ENCODE measurements around the gene CHTOP. TPM values are rescaled to one million over a fixed set of nuclear protein-coding genes. Genes with fewer than 3 reads are reported as not detected.

The CHTOP gene
- total and polyA plus RNA-seq, 2 of the 13 experiments (the other 11 are each of a cell fraction or from before 2014, with no cell fraction given) = 38.0 to 51.9 TPM

DNA sequence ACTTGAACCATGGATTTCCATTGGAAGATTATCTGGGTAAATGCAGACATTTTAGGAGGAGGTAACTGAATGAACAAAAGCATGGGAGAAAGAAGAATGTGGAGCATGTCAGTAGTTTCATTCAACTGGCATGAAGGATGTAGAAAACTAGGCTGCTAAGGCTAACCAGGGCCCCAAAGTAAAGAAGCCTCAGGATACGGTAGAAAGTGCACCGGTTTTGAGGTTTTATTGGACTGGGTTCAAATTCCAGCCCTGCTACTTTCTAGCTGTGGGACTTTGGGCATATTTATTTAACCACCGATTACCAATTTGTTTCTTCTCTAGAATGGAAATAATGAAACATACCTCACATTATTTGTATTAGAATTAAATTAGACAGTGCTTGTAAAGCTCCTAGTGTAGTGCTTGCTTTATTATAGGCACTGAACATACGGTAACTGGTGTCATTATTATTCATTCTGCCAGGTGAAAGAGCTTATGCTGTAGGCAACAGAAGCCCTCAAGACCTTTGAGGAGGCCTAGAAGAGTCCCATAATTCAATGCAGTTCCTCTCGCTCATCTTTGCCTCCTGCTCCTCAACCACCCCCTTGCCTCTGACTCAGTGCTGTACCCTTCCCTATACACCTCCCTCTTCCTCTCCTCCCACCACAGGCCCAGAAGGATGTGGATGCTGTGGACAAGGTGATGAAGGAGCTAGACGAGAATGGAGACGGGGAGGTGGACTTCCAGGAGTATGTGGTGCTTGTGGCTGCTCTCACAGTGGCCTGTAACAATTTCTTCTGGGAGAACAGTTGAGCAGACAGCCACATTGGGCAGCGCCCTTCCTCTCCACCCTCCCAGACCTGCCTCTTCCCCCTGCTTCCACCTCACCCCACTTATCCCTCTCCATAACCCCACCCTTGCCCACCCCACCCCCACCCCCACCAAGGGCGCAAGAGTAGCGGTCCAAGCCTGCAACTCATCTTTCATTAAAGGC, 2.5 kb upstream of the CHTOP start (continued):
- TF ChIP-seq, protein P1, sequence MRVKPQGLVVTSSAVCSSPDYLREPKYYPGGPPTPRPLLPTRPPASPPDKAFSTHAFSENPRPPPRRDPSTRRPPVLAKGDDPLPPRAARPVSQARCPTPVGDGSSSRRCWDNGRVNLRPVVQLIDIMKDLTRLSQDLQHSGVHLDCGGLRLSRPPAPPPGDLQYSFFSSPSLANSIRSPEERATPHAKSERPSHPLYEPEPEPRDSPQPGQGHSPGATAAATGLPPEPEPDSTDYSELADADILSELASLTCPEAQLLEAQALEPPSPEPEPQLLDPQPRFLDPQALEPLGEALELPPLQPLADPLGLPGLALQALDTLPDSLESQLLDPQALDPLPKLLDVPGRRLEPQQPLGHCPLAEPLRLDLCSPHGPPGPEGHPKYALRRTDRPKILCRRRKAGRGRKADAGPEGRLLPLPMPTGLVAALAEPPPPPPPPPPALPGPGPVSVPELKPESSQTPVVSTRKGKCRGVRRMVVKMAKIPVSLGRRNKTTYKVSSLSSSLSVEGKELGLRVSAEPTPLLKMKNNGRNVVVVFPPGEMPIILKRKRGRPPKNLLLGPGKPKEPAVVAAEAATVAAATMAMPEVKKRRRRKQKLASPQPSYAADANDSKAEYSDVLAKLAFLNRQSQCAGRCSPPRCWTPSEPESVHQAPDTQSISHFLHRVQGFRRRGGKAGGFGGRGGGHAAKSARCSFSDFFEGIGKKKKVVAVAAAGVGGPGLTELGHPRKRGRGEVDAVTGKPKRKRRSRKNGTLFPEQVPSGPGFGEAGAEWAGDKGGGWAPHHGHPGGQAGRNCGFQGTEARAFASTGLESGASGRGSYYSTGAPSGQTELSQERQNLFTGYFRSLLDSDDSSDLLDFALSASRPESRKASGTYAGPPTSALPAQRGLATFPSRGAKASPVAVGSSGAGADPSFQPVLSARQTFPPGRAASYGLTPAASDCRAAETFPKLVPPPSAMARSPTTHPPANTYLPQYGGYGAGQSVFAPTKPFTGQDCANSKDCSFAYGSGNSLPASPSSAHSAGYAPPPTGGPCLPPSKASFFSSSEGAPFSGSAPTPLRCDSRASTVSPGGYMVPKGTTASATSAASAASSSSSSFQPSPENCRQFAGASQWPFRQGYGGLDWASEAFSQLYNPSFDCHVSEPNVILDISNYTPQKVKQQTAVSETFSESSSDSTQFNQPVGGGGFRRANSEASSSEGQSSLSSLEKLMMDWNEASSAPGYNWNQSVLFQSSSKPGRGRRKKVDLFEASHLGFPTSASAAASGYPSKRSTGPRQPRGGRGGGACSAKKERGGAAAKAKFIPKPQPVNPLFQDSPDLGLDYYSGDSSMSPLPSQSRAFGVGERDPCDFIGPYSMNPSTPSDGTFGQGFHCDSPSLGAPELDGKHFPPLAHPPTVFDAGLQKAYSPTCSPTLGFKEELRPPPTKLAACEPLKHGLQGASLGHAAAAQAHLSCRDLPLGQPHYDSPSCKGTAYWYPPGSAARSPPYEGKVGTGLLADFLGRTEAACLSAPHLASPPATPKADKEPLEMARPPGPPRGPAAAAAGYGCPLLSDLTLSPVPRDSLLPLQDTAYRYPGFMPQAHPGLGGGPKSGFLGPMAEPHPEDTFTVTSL (CRISPR knock-in tag; IDR thresholded peaks at IDR 0.05; ENCODE audit: borderline replicate concordance) = peak; percentile 28; the same call in 1 of the 2 replicates
- TF ChIP-seq PHB2 (IDR thresholded peaks at IDR 0.05; ENCODE audit: partially characterized antibody) = no peak
- TF ChIP-seq XRCC5 (optimal IDR thresholded peaks at IDR 0.05; ENCODE audit: low read length) = no peak
- TF ChIP-seq ASH2L (IDR thresholded peaks at IDR 0.05; ENCODE audit: insufficient read length, low read depth, low read length) = peak; percentile 79
- 0 out of 2 replicates have a peak, but pooled peaks have one; percentile 20 for TF ChIP-seq NFIC (IDR thresholded peaks at IDR 0.05; ENCODE audit: low read length)
- no peak for TF ChIP-seq ZNF263 (CRISPR knock-in tag; IDR thresholded peaks at IDR 0.05)
- TF ChIP-seq, protein P2, sequence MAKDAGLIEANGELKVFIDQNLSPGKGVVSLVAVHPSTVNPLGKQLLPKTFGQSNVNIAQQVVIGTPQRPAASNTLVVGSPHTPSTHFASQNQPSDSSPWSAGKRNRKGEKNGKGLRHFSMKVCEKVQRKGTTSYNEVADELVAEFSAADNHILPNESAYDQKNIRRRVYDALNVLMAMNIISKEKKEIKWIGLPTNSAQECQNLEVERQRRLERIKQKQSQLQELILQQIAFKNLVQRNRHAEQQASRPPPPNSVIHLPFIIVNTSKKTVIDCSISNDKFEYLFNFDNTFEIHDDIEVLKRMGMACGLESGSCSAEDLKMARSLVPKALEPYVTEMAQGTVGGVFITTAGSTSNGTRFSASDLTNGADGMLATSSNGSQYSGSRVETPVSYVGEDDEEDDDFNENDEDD (CRISPR knock-in tag; IDR thresholded peaks at IDR 0.05; ENCODE audit: borderline replicate concordance) = no peak
- peak; percentile 49 for TF ChIP-seq SAP130 (CRISPR knock-in tag; IDR thresholded peaks at IDR 0.05; ENCODE audit: low read depth)
- TF ChIP-seq HNF4G (IDR thresholded peaks at IDR 0.05; ENCODE audit: borderline replicate concordance, low read depth, low read length) = peak; percentile 82
- TF ChIP-seq HNF4G (CRISPR knock-in tag; IDR thresholded peaks at IDR 0.05; ENCODE audit: borderline replicate concordance, low read depth) = no peak
- no peak for TF ChIP-seq ZNF317 (CRISPR knock-in tag; IDR thresholded peaks at IDR 0.05)
- TF ChIP-seq, protein P3, sequence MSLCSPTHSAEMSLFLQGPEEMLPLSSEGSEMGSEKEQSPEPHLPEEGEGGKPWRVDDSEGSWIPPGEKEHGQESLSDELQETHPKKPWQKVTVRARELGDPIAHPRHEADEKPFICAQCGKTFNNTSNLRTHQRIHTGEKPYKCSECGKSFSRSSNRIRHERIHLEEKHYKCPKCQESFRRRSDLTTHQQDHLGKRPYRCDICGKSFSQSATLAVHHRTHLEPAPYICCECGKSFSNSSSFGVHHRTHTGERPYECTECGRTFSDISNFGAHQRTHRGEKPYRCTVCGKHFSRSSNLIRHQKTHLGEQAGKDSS (CRISPR knock-in tag; IDR thresholded peaks at IDR 0.05; ENCODE audit: borderline replicate concordance, low read depth) = no peak
- TF ChIP-seq SKI (IDR thresholded peaks at IDR 0.05; ENCODE audit: partially characterized antibody) = no peak
- TF ChIP-seq SIX4 (CRISPR knock-in tag; IDR thresholded peaks at IDR 0.05) = no peak
- no peak for TF ChIP-seq NR2F1 (CRISPR knock-in tag; IDR thresholded peaks at IDR 0.05)
- no peak for TF ChIP-seq FOXA1 (IDR thresholded peaks at IDR 0.05)
- TF ChIP-seq FOXA1 (CRISPR knock-in tag; IDR thresholded peaks at IDR 0.05) = 0 out of 2 replicates have a peak, but pooled peaks have one; percentile 26
- TF ChIP-seq EP300 (IDR thresholded peaks at IDR 0.05; ENCODE audit: low read depth in 2 of 2, low read length in 2 of 2) = peak in 1 of 2 experiments; percentile 48; a peak in 1 of 4 replicates
- no peak for TF ChIP-seq EP300 (CRISPR knock-in tag; IDR thresholded peaks at IDR 0.05; ENCODE audit: borderline replicate concordance)
- TF ChIP-seq ZFX (CRISPR knock-in tag; IDR thresholded peaks at IDR 0.05; ENCODE audit: low read depth) = 0 out of 2 replicates have a peak, but pooled peaks have one; percentile 23
- TF ChIP-seq, protein P4, sequence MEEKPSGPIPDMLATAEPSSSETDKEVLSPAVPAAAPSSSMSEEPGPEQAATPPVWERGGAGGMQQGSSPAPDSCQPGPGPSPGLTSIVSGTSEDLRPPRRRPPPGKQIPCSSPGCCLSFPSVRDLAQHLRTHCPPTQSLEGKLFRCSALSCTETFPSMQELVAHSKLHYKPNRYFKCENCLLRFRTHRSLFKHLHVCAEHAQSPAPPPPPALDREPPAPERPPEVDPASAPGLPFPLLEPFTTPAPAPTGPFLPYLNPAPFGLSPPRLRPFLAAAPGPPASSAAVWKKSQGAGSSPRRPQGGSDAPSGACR (CRISPR knock-in tag; IDR thresholded peaks at IDR 0.05) = no peak

Measured in HepG2 (cell line).